Stimulated activated CD4-positive, alpha-beta T cell treated with anti-CD3 and anti-CD28 coated beads, Interleukin-4, amount 100 ng/mL, for 48 hours (primary cell): Measurements from ENCODE around the gene FASN.
"Not testable (repeated sequence)": the region's sequence is repeated elsewhere in the genome, so short reads cannot be mapped to it uniquely, and the experiment has no call there.

Source experiments
- DNase-seq, 2 donors: peaks; one replicate each; pipeline ENCODE4 v3.0.0-alpha.2; 2020; ENCODE audit warnings: low read depth in 2 of 2

Gene FASN

DNA sequence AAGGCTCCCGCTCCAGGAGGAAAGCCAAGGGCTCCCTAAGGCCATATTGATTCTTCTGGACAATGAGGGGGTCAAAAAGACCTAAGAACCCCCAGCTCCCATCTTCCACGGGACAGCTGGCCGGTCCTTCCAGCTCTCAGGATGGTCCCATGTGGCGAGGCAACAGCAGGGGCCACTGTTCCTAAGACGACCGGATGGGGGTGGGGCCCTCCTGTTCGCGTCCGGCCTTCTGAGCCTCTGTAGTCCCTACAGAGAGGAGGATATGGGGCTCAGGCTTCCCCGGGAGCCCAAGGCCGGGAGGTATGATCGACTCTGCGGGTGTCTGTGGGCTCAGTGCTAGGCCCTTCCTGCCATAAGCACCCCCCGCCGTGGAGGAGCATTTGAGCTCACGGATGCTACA is 54.5 kb downstream of the FASN start:
- DNase-seq = no peak

DNA sequence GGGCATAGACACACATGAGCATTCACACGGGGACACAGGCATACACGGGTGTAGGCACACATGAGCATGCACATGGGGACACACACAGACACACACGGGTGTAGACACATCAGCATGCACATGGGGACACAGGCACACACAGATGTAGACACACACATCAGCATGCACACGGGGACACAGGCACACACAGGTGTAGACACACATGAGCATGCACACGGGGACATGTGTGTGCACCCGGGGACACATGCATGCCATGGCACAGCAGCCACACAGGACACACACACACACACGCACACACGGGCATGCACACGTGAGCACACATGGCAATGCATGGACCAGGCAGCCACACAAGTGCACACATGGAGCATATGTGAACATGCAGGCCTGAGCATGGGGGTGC is 55.4 kb downstream of the FASN start:
- DNase-seq = no peak

DNA sequence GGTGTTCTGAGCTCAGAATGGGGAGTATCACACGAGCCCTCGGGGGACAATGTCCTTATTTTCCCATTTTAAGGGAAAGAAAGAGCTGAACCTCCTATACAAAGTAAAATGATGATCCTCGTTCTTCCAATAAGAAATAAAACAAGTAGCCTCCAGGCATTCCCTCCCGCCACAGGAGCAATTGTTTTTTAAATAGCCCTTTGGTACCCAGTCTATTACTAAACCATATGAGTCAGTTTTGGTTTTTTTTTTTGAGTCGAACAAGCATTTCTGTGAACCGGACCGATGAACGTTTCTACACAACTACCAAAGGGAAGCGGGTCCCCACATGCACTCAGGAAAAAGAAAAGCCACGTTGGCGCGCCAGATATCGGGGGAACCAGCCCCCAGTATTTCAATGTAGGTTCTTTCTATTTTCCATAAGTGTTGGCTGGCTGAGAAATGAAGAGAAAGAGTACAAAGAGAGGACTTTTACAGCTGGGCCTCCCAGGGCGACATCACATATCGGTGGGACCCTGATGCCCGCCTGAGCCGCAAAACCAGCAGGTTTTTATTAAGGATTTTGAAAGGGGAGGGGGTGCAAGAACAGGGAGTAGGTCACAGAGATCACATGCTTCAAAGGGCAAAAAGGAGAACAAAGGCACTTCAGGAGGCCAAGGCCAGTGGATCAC is 56.8 kb downstream of the FASN start:
- no peak for DNase-seq

DNA sequence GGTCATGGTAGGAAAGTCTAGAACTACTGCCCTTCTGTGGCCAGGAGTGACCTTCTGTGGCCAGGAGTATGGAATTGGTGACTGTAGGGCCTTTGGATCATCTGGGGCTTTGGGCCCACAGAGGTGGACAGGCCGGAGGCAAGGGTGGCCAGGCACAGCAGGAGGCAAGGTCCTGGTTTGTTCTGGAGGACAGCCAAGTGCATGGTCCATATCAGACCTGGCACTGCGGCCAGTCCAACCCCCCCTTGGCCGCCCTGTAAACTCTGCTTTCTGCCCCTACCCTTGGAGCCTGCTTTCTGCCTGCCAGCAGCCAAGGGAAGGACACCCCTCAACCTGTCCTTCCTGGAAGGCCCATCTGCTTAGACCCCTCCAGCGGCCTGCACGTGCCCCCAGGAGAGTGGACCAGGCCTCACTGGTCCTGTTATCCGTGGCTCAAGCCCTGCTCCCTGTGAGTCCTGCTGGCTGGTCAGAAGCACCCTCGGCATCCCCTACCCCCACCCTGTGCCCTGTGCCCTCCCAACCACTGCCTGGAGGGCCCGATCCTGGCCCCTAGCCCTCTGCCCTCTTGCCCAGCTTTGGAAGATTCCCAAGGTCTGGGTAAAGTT is 58.2 kb downstream of the FASN start:
- DNase-seq = no peak

DNA sequence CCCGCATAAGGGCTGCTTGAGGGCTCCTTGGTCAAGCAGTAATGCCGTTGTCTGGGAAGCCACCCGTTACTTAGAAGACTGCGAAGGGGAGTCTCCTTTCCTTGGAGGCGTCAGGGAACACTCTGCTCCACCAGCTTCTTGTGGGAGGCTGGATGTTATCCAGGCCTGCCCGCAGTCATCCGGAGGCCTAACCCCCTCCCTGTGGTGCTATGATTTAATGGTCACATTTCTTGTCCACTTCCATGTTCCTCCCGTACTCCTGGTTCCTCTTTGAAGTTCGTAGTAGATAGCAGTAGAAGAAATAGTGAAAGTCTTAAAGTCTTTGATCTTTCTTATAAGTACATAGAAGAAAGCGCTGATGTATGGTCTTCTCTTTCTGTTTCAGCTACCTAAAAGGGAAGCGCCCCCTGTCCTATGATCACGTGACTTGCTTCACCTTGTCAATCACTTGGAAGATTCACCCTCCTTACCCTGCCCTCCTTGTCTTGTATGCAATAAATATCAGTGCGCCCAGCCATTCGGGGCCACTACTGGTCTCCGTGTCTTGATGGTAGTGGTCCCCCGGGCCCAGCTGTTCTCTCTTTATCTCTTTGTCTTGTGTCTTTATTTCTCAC is 59.1 kb downstream of the FASN start:
- DNase-seq = not testable (repeated sequence)

DNA sequence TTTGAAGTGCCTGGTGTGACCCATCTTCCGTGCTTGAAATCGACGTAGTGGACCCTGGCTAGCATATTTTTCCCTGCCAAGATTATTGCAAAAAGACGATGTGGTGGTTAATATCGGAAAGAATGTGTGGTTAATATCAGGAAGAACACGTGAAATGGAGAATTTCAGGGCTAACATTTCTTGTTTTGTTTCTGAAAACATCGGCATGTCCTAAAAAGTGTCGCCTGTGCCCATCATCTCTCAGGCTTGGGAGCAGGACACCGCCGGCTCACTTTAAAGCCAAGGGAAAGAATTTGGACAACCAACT is 60.2 kb downstream of the FASN start:
- DNase-seq = no peak

DNA sequence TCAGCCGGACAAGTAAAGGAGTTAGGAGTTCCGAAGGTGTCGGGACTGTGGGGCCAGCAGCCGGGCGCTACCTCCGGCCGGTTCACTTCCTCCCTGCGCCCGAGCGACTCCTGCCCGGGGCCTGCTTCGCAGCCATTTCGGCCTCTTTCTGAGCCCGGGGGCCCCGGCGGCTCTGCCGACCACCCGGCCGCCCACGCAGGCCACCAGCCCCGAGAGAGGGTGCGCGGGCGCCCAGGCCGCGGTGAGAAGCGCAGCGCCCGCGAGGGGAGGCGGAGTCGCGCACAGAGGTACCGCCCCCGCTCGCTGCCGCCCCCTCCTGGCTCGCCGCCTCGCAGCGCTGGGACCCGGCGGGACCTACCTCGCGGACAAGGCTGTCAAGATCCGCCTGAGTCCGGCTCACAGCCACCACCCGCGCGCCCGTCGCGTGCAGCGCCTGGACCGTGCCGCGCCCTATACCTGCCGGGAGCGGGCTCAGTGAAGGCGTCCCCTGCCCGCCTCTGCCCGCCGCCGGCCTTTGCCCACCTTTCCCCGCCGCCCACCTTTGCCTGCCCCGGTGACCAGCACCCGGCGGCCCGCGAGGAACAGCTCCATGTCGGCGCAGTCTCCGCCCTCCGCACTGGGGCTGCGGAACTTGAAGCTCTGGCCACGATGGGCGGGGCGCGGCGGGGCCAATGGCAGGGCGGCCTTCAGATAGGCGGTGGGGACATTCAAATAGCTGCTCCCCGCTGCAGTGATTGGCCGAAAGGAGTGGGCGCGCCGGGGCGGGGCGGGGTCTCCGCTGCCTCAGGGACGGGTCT is 60.7 kb downstream of the FASN start, which contains the start of gene DCXR:
DCXR (minus strand) TSS at position 606 of the 797 bp plus-strand sequence; CDS start at position 591, 15 bp downstream.
- DNase-seq = peak; percentile 92 to 97

DNA sequence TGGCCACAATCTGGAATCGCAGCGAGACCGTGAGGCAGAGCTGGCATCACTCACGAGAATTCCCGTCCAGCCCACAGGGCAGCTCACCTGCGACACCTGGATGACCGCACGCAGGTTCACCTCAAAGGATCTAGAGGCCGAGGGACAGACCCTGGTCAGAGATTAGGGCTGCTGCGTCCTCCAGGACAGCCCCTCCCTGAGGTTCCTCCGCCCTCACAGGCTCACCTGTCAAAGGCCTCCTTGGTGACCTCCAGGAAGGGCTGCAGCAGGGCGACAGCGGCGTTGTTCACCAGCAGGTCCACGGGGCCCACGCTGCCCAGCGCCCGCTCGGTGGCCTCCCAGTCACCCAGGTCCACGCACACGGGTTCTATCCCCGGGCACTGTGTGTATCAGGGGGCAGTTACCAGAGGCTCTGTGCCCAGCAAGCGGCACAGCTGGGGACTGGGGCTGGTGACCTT is 61.4 kb downstream of the FASN start:
- no peak for DNase-seq

DNA sequence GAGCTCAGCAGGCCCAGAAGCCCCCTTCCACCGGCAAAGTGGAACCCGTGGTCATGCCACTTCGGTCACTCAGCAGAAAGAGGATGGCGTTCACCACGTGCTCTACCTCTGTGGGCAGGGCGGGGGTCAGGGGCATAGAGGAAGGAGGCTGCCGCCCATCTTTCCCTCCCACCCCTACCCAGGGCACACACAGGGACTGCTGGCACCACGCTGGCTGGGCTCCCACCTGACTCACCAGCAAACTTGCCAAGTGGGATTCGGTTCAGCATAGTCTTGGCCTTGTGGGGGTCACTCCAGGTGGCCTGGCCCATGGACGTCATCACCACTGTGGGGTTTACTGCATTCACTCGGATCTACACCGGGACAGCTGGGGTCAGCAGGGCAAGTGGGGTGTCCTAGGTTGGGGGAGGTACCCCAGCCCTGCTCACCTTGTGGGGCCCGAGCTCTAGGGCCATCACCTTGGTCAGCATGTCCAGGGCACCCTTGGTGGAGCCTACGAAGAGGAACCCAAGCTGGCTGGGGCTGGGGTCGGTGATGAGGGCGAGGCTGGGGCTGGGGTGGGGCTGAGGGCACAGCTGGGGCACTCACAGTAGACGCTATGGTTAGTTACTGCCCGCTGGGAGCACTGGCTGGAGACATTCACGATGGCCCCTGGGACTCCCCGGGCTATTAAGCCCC is 61.9 kb downstream of the FASN start:
- no peak for DNase-seq

DNA sequence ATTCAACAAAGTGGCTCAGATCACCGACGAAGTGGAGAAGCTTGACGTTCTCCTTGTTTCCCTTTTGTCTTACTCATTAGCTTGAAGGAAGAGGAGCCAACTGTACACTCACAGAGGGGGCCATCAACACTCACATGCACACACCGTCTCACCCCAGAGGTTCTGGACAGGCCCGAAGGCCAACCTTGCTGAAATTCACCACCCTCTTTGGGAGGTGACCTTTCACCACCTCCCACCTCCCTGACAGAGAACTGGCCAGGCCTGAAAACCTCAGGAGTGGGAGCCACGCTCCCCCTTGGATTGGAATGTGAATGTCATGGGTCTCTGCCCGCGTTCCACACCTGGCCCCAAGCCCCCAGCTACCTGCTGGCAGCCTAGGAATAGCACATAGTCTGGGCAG is 62.5 kb downstream of the FASN start:
- DNase-seq = no peak

DNA sequence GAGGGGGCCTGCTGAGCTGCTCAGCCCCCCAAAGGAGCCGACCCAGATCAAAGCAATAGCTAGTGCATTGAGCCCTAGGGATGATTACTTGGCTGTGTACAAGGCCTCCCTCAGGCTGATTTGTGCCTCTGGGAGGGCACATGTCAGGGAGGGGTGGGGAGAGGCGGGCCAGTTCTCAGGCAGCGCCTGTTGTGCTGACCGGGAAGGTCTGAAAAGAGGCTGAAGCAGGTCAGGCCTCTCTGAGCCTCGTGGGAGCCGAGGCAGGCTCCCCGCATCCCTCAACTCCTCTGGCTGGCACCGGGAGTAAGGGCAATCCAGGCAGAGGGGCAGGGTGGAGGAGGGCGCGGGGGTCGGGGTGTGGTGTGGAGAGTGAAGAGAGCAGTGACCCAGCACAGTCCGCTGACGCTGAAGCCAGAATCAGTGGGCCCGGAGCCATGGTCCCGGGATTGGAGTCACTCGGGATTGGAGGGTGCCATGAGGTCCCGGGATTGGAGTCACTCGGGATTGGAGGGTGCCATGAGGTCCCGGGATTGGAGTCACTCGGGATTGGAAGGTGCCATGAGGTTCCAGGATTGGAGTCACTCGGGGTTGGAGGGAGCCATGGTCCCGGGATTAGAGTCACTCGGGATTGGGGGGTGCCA is 63.5 kb downstream of the FASN start:
- DNase-seq = no peak

DNA sequence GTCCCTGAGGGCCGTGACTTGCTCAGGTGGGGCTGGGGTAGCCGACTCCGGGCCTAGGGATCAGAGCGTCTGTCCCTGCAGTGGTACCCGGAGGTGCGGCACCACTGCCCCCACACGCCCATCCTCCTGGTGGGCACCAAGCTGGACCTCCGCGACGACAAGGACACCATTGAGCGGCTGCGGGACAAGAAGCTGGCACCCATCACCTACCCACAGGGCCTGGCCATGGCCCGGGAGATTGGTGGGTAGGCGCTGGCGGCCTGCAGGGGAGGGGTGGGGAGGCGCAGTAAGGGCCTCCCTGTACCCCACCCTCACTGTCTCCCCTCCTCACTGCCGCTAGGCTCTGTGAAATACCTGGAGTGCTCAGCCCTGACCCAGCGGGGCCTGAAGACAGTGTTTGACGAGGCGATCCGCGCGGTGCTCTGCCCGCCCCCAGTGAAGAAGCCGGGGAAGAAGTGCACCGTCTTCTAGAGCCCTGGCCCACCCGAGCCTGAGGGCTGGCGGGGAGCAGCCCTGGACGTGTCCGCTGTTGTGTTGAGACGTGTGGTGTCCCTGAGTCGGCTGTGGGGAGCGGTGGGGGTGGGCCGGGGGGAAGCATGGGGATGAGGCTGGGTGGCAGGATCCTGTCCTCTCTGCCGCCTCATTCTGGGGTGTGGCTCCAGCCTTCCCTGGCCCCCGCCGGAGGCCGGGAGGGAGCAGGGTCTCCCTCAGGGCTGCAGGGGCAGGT is 64.5 kb downstream of the FASN start:
- DNase-seq = no peak

DNA sequence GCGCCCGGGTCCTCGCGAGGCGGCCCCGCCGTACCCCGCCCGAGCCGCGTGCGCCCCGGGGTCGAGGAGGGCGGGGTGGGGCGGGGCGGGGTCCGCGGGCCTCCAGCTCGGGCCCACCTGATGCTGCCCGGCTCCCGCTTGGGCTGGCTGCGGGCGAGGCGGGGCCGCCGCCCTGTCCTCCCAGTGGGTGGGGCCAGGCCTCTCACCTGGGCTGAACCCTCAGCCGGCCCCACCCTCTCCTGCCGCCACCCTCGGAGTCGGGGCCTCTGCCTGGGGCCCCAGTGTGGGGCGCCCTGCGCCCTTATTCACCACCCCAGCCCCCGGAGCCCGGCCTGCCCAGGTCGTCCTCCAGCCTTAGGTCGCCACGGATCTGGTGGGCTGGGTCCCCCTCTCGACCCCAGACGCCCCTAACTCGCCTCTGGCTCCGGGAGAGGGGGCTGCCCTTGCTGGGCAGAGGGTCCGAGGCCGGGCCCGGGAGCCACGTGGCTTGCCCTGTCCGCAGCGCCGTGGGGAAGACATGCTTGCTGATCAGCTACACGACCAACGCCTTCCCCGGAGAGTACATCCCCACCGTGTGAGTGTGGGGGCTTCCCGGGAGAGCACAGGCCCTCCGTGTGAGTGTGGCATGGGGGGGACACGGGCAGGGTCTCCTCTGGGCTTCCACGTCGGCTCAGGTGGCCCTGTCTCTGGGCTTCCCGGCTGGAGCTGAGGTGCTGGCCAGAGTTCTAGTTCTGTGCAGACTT is 66.0 kb downstream of the FASN start:
- no peak for DNase-seq

DNA sequence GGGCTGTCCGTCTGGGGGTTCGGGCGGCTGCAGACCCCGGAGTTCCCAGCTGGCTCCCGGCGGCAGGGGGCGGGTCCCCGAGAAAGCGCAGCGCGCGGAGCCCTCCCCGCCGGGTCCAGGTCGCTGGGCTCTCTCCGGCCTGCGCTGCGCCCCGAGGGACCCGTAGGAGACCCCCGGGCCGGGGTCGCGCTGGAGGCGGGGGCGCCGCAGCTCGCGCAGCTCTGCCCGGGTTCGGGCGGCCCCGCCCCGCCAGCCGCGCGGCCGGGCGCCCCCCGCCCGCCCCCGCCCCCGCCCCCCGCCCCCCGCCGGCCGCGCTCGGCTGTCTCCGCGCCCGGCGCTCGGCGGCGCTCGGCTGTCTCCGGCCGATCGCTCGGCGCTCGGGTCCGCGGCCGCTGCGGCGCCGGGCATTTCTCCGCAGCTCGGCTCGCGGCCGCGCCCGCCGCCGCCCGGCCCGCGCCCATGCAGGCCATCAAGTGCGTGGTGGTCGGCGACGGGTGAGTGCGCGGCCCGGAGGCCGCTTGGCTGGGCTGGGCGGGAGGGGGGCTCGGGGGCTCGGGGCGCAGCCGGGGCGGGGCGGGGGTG is 66.6 kb downstream of the FASN start, which contains the start of gene RAC3:
RAC3 (plus strand) TSS at position 376 of the 582 bp plus-strand sequence; CDS start at position 460, 84 bp downstream.
- no peak for DNase-seq

DNA sequence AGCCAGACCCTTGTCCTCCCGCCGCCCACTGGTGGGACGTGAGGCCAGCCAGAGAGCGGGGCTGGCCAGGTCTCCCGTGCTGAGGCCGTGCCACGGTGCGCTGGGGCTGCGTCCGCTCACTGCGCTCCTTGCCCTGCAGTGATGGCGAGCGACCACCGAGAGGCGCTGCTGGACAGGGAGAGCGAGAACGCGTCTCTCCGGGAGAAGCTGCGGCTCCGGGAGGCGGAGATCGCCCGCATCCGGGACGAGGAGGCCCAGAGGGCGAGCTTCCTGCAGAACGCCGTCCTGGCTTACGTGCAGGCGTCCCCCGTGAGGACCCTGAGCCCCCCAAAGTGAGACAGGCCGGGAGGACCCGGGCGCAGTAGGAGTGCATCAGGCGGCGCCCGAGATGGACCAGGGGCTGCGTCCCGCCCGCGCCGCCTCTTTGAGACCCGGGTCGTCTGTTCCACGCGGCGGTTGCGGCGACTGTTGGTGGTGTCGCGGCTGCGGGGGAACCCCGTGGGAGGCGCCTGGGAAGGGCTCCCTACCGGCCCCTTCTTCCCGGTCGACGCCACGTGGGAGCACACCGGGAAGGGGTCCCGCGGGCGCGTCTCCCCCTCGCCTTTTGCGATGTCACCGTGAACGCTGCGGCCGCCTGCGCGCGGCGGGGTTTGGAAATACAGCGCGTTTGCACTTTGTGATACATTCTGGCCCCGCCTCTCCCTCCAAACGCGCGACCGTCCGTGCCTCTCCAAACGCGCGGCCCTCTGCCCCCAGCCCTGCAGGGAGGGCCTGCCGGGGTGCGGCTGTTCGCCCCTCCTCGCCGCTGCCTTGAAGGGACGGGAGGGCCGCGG is 67.3 kb downstream of the FASN start:
- peak; percentile 82 to 83 for DNase-seq

DNA sequence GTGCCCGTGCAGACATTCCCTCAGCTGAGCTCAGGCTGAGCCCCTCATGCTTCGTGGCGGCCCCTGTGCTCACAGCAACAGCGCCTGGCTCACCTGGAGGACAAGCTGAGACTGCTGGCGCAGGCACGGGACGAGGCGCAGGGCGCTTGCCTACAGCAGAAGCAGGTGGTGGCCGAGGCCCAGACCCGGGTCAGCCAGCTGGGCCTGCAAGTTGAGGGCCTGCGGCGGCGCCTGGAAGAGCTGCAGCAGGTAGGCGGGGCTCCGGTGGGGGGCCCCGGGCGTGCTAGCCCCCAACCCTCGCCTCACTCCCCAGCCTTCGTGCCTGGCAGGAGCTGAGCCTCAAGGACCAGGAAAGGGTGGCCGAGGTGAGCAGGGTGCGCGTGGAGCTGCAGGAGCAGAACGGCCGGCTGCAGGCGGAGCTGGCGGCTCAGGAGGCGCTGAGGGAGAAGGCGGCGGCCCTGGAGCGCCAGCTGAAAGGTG is 68.0 kb downstream of the FASN start:
- DNase-seq = no peak

DNA sequence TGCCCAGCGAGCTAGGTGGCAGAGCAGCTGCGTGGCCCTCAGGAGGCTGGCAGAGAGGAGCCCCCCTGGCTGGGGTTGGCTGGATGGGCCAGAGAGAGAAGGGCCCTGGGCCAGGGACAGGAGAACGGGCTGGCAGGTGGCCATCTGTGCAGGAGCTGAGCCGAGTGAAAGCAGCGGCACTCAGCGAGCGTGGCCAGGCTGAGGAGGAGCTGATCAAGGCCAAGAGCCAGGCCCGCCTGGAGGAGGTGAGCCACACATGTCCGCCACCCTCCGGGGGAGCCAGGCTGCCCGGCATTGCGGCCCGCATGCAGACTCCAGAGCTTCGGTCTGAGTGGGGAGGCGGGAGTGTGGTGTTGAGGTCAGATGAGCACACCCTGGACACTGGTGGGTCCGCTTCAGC is 68.6 kb downstream of the FASN start:
- no peak for DNase-seq

DNA sequence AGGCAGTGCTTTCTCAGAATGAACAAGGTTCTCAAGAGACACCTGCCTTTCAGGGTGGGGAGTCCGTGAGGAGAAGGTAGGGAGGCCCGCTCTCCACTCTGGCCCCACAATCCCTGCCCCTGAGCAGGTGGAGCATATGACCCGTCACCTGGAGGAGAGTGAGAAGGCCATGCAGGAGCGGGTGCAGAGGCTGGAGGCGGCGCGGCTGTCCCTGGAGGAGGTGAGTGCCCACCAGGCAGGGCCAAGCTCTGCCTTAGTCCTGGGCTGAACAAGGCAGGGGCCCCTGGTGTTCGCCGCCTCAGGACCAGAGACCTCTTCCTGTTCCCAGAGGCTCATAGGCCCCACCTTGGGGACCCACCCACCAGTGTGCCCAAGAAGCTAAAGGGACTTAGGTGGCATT is 69.1 kb downstream of the FASN start:
- DNase-seq = no peak
